BE2C (cell line): ENCODE measurements around the gene C20orf144.

Experiments
- DNase-seq: peaks from one replicate; pipeline ENCODE4 v3.0.0-alpha.2; 2020
- H3K27me3 ChIP-seq: fragments of 250-450 bp; sonication (Bioruptor Pico); 2 replicates; pipeline ENCODE4 v1.5.1; 2020; ENCODE audit warnings: mild to moderate bottlenecking
- H3K36me3 ChIP-seq: fragments of 250-450 bp; sonication (Bioruptor Pico); 2 replicates; pipeline ENCODE4 v1.5.1; 2020; ENCODE audit warnings: mild to moderate bottlenecking
- H3K4me1 ChIP-seq: fragments of 250-450 bp; sonication (Bioruptor Pico); 2 replicates; pipeline ENCODE4 v1.5.1; 2020
- H3K4me3 ChIP-seq: 2 replicates; pipeline ENCODE4 v1.5.1; 2011; ENCODE audit warnings: low read depth, low read length
- H3K9me3 ChIP-seq: fragments of 250-450 bp; sonication (Bioruptor Pico); 2 replicates; pipeline ENCODE4 v1.5.1; 2020
- TF ChIP-seq, protein P1 (sequence below): IDR thresholded peaks from 2 replicates; pipeline ENCODE4 v1.5.1; 2012; ENCODE audit warnings: mild to moderate bottlenecking, low read depth, low read length

Gene C20orf144

GRCh38 chr20:33664762-33665144 lies 2.6 kb downstream of the C20orf144 start:
- Histone ChIP-seq H3K27me3 (no peaks in the 10 kb centered on the region), H3K36me3 (peaks cover 10% of the 10 kb centered on the region), H3K9me3 (no peaks in the 10 kb centered on the region), H3K4me3 (no peak overlapping the region), H3K4me1 (peaks cover 5% of the 10 kb centered on the region)
- TF ChIP-seq, protein P1, sequence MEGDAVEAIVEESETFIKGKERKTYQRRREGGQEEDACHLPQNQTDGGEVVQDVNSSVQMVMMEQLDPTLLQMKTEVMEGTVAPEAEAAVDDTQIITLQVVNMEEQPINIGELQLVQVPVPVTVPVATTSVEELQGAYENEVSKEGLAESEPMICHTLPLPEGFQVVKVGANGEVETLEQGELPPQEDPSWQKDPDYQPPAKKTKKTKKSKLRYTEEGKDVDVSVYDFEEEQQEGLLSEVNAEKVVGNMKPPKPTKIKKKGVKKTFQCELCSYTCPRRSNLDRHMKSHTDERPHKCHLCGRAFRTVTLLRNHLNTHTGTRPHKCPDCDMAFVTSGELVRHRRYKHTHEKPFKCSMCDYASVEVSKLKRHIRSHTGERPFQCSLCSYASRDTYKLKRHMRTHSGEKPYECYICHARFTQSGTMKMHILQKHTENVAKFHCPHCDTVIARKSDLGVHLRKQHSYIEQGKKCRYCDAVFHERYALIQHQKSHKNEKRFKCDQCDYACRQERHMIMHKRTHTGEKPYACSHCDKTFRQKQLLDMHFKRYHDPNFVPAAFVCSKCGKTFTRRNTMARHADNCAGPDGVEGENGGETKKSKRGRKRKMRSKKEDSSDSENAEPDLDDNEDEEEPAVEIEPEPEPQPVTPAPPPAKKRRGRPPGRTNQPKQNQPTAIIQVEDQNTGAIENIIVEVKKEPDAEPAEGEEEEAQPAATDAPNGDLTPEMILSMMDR = no peak
- no peak for DNase-seq

DNA sequence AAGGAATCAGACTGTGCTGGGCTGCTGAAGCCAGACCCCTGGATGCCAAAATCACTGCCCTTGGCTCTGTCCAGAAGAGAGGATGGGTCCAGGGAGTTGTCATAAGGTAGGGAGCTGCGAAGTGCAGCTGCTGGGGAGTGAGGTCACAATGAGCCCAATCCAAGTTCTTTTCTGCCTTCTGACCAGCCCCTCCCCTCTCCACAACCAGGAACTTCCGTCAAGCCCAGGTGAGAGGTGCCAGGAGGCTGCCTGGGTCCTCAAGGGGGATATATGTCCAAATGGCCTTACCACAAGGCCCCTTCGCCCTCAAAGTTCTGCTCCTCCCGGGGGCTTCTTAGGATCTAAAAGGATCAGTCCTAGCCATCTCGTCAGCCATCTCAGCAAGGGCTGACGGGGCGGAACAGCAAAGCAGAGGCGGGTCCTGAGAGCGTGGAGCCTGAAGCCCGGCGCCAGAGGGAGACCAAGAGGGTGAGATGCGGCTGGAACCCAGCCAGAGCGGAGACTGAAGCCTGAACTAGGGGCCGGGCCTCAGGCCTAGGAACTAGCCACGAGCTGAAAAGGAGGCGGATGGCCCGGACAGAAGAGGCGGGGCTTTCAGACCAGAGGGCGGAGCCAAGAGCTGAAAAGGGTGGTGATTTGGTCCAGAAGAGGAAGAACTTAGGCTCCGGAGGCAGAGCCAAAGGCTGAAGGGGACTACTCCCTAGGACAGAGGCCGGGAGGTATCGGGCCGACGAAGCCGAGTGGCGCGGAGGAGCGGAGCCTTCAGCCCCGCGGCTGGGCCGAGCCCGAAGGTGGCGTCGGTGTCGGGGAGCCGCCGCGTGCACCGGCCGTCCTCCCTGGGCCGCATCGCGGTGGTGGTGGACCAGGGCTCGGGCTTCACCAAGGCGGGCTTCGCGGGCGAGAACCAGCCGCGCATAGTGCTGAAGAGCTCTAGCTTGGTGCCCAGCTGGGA lies 4.4 kb downstream of the C20orf144 start, which contains the start of gene ACTL10:
Gene ACTL10, plus strand, starts transcription at position 651 of the 952 bp plus-strand sequence. CDS start 555 bp downstream, outside the sequence.
- peak; percentile 98 for DNase-seq
- TF ChIP-seq, protein P1 = peak; percentile 44
- no peaks in the 10 kb centered on the region for H3K9me3 ChIP-seq
- H3K4me3 ChIP-seq = peak within 1 kb of the TSS; percentile 46
- peaks cover 19% of the 10 kb centered on the region for H3K36me3 ChIP-seq
- no peaks in the 10 kb centered on the region for H3K27me3 ChIP-seq
- H3K4me1 ChIP-seq = peaks cover 5% of the 10 kb centered on the region

GRCh38 chr20:33667245-33667675 lies 5.1 kb downstream of the C20orf144 start:
- H3K4me1 ChIP-seq = peaks cover 5% of the 10 kb centered on the region
- no peaks in the 10 kb centered on the region for H3K27me3 ChIP-seq
- H3K4me3 ChIP-seq = peak overlapping the region; percentile 46
- H3K9me3 ChIP-seq = no peaks in the 10 kb centered on the region
- H3K36me3 ChIP-seq = peaks cover 23% of the 10 kb centered on the region
- peak; percentile 65 for DNase-seq
- TF ChIP-seq, protein P1 = no peak

DNA sequence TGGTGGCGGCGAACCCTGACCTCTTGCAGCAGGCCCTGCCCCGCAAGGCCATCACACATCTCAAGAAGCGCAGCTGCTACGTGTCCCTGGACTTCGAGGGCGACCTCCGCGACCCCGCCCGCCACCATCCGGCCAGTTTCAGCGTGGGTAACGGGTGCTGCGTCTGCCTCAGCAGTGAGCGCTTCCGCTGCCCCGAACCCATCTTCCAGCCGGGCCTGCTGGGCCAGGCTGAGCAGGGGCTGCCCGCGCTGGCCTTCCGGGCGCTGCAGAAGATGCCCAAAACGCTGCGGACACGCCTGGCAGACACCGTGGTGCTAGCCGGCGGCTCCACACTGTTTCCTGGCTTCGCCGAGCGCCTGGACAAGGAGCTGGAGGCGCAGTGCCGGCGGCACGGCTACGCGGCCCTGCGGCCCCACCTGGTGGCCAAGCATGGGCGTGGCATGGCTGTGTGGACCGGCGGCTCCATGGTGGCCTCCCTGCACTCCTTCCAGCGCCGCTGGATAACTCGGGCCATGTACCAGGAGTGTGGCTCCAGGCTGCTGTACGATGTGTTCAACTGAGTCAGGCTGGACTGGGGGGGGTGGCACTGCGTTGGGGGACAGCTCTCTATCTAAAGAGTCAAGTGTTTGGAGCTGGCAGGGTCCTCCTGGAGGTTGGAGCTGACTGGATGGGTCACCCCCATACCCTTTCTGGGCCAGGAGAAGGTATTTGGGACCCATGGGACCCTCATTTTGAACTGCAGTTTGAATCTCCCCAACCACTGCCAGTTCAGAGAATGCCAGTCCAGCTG lies 5.7 kb downstream of the C20orf144 start:
- Histone ChIP-seq H3K27me3 (no peaks in the 10 kb centered on the region), H3K36me3 (peaks cover 23% of the 10 kb centered on the region), H3K9me3 (no peaks in the 10 kb centered on the region), H3K4me1 (peaks cover 5% of the 10 kb centered on the region), H3K4me3 (peak overlapping the region; percentile 46)
- peak; percentile 85 for DNase-seq
- TF ChIP-seq, protein P1 = peak; percentile 80

GRCh38 chr20:33668466-33669155 lies 6.5 kb downstream of the C20orf144 start:
- peaks cover 23% of the 10 kb centered on the region for H3K36me3 ChIP-seq
- H3K27me3 ChIP-seq = no peaks in the 10 kb centered on the region
- TF ChIP-seq, protein P1 = no peak
- no peak overlapping the region for H3K4me3 ChIP-seq
- no peaks in the 10 kb centered on the region for H3K9me3 ChIP-seq
- no peak for DNase-seq
- peaks cover 5% of the 10 kb centered on the region for H3K4me1 ChIP-seq
